HepG2 (cell line): Measurements from ENCODE around the gene GADD45GIP1. TPM values are rescaled to one million over a fixed set of nuclear protein-coding genes. Genes with fewer than 3 reads are reported as not detected.
A peak's percentile ranks its signal among the peaks of the same experiment; 100 is the strongest.

Experiments
- BCLAF1 ChIP-seq: fragments of 450-650 bp; IDR thresholded peaks from 2 replicates; pipeline ENCODE4 v1.6.1; 2017; ENCODE audit warnings: mild to moderate bottlenecking
- CC2D1A ChIP-seq: sonication (generic); formaldehyde crosslinking; IDR thresholded peaks from 2 replicates; pipeline ENCODE4 v1.8.1; 2023; ENCODE audit warnings: mild to moderate bottlenecking, missing genetic modification reagents
- E2F5 ChIP-seq: sonication (generic); formaldehyde crosslinking; conservative IDR thresholded peaks from 2 replicates; pipeline ENCODE4 v1.4.0; 2020; ENCODE audit warnings: missing genetic modification reagents
- FOXC1 ChIP-seq: sonication (generic); formaldehyde crosslinking; IDR thresholded peaks from 2 replicates; pipeline ENCODE4 v1.8.0; 2022; ENCODE audit warnings: mild to moderate bottlenecking, missing genetic modification reagents, borderline replicate concordance
- HHEX ChIP-seq: IDR thresholded peaks from 2 replicates; pipeline ENCODE4 v1.6.1; 2016; ENCODE audit warnings: control low read depth
- HMG20A ChIP-seq: IDR thresholded peaks from 2 replicates; pipeline ENCODE4 v1.6.1; 2016; ENCODE audit warnings: borderline replicate concordance
- JARID2 ChIP-seq: sonication (generic); formaldehyde crosslinking; IDR thresholded peaks from 2 replicates; pipeline ENCODE4 v1.8.1; 2023; ENCODE audit warnings: missing genetic modification reagents, inconsistent platforms; ENCODE audit not compliant: insufficient replicate concordance
- TRIM22 ChIP-seq: fragments of 450-650 bp; IDR thresholded peaks from 2 replicates; pipeline ENCODE4 v1.6.1; 2017
- ZMYM3 ChIP-seq: sonication (generic); formaldehyde crosslinking; IDR thresholded peaks from 2 replicates; pipeline ENCODE4 v1.5.1; 2020; ENCODE audit warnings: mild to moderate bottlenecking, missing genetic modification reagents
- ZNF143 ChIP-seq: sonication (generic); formaldehyde crosslinking; IDR thresholded peaks from 2 replicates; pipeline ENCODE4 v1.4.0; 2020; ENCODE audit warnings: missing genetic modification reagents
- ZNF20 ChIP-seq: sonication (generic); formaldehyde crosslinking; IDR thresholded peaks from 2 replicates; pipeline ENCODE4 v1.4.0; 2020; ENCODE audit warnings: mild to moderate bottlenecking, moderate library complexity, missing genetic modification reagents
- ZNF24 ChIP-seq: fragments of 450-650 bp; IDR thresholded peaks from 2 replicates; pipeline ENCODE4 v1.6.1; 2017; ENCODE audit warnings: antibody characterized with exemption, mild to moderate bottlenecking
- ZNF468 ChIP-seq: sonication (generic); formaldehyde crosslinking; IDR thresholded peaks from 2 replicates; pipeline ENCODE4 v1.8.0; 2022; ENCODE audit warnings: mild to moderate bottlenecking, moderate library complexity, missing genetic modification reagents
- ZNF512 ChIP-seq: sonication (generic); formaldehyde crosslinking; IDR thresholded peaks from 2 replicates; pipeline ENCODE4 v1.4.0; 2020; ENCODE audit warnings: mild to moderate bottlenecking, missing genetic modification reagents
- ZNF563 ChIP-seq: sonication (generic); formaldehyde crosslinking; IDR thresholded peaks from 2 replicates; pipeline ENCODE4 v1.8.0; 2022; ENCODE audit warnings: mild to moderate bottlenecking, moderate library complexity, missing genetic modification reagents
- ZNF564 ChIP-seq: sonication (generic); formaldehyde crosslinking; IDR thresholded peaks from 2 replicates; pipeline ENCODE4 v1.8.1; 2023; ENCODE audit warnings: mild to moderate bottlenecking, missing genetic modification reagents
- ZNF691 ChIP-seq: sonication (generic); formaldehyde crosslinking; IDR thresholded peaks from 2 replicates; pipeline ENCODE4 v1.4.0; 2020; ENCODE audit warnings: missing genetic modification reagents, low read depth, mild to moderate bottlenecking, borderline replicate concordance
- ZSCAN9 ChIP-seq: IDR thresholded peaks from 2 replicates; pipeline ENCODE4 v1.6.1; 2016; ENCODE audit warnings: borderline replicate concordance
- polyA plus RNA-seq, 8 experiments: library from polyadenylated mRNA; depleted of rRNA in 3 of 8; stranded (reverse) in 7 of 8; unstranded in 1 of 8; fragments of >200 nt; fragmentation: Illumina TruSeq in 4 of 8; extraction: Trizol in 4 of 8; gene quantifications; 2 replicates each; pipeline versions ENCODE4 v1.2.1 to v1.2.3, GENCODE V29; 2011 to 2016; ENCODE audit warnings: low read depth in 4 of 8, missing spikeins in 1 of 8, mixed read lengths in 1 of 8; ENCODE audit not compliant: insufficient read depth in 1 of 8
- total RNA-seq, 5 experiments: library from RNA; depleted of rRNA; stranded (reverse); fragments of >200 nt; fragmentation: Illumina TruSeq; extraction: Trizol; gene quantifications; 2 replicates each; pipeline ENCODE4 v1.2.3, GENCODE V29; 2016; ENCODE audit warnings: low read depth in 1 of 5
- TF ChIP-seq, protein P1 (sequence below): sonication (generic); formaldehyde crosslinking; IDR thresholded peaks from 2 replicates; pipeline ENCODE4 v1.4.0; 2020; ENCODE audit warnings: missing genetic modification reagents, borderline replicate concordance

The GADD45GIP1 gene
- total and polyA plus RNA-seq, 2 of the 13 experiments (the other 11 are each of a cell fraction or from before 2014, with no cell fraction given) = 24.6 to 30.7 TPM

GRCh38 chr19:12938779-12939601 is 18.0 kb downstream of the GADD45GIP1 start (continued):
- TF ChIP-seq TRIM22 (no peak), ZNF24 (no peak), ZMYM3 (CRISPR knock-in tag) (no peak), HMG20A (CRISPR knock-in tag) (no peak), ZNF468 (0 out of 2 replicates have a peak, but pooled peaks have one; percentile 38), FOXC1 (CRISPR knock-in tag) (no peak), ZNF20 (CRISPR knock-in tag) (0 out of 2 replicates have a peak, but pooled peaks have one; percentile 52), ZNF143 (no peak), ZSCAN9 (CRISPR knock-in tag) (no peak), ZNF512 (no peak), E2F5 (no peak), ZNF691 (CRISPR knock-in tag) (no peak), ZNF563 (CRISPR knock-in tag) (no peak), CC2D1A (CRISPR knock-in tag) (no peak), BCLAF1 (no peak), HHEX (CRISPR knock-in tag) (no peak), ZNF564 (no peak; the same call in 1 of the 2 replicates), JARID2 (CRISPR knock-in tag) (no peak)
- TF ChIP-seq, protein P1, sequence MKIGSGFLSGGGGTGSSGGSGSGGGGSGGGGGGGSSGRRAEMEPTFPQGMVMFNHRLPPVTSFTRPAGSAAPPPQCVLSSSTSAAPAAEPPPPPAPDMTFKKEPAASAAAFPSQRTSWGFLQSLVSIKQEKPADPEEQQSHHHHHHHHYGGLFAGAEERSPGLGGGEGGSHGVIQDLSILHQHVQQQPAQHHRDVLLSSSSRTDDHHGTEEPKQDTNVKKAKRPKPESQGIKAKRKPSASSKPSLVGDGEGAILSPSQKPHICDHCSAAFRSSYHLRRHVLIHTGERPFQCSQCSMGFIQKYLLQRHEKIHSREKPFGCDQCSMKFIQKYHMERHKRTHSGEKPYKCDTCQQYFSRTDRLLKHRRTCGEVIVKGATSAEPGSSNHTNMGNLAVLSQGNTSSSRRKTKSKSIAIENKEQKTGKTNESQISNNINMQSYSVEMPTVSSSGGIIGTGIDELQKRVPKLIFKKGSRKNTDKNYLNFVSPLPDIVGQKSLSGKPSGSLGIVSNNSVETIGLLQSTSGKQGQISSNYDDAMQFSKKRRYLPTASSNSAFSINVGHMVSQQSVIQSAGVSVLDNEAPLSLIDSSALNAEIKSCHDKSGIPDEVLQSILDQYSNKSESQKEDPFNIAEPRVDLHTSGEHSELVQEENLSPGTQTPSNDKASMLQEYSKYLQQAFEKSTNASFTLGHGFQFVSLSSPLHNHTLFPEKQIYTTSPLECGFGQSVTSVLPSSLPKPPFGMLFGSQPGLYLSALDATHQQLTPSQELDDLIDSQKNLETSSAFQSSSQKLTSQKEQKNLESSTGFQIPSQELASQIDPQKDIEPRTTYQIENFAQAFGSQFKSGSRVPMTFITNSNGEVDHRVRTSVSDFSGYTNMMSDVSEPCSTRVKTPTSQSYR = no peak
